Stimulated activated CD8-positive, alpha-beta memory T cell treated with anti-CD3 and anti-CD28 coated beads, Interleukin-15, amount 100 ng/mL, for 4 hours (primary cell): ENCODE data around the gene SLC12A8.
"Not testable (repeated sequence)": the region's sequence is repeated elsewhere in the genome, so short reads cannot be mapped to it uniquely, and the experiment has no call there.

Experiments
- DNase-seq, 2 donors: peaks; one replicate each; pipeline ENCODE4 v3.0.0-alpha.2; 2020; ENCODE audit warnings: low read depth in 2 of 2

Gene SLC12A8

GRCh38 chr3:125110016-125110875 is 102.3 kb downstream of the SLC12A8 start:
- DNase-seq = no peak

GRCh38 chr3:125109536-125109925 is 103.0 kb downstream of the SLC12A8 start:
- DNase-seq = no peak

GRCh38 chr3:125108833-125109535 is 103.6 kb downstream of the SLC12A8 start:
- no peak for DNase-seq

GRCh38 chr3:125107861-125108567 is 104.5 kb downstream of the SLC12A8 start:
- no peak for DNase-seq

- DNase-seq = no peak
These were observed 105.2 kb downstream of the SLC12A8 start for GRCh38 chr3:125107363-125107762.

- no peak for DNase-seq
These were observed 107.4 kb downstream of the SLC12A8 start for GRCh38 chr3:125105116-125105515.

- no peak for DNase-seq
These were observed 107.9 kb downstream of the SLC12A8 start for GRCh38 chr3:125104639-125105038.

- DNase-seq = no peak
These were observed 109.1 kb downstream of the SLC12A8 start for GRCh38 chr3:125103406-125103805.

- DNase-seq = no peak
These were observed 110.1 kb downstream of the SLC12A8 start for GRCh38 chr3:125102470-125102869.

GRCh38 chr3:125098611-125099291 is 113.8 kb downstream of the SLC12A8 start:
- DNase-seq = no peak

GRCh38 chr3:125090649-125091048 is 121.9 kb downstream of the SLC12A8 start:
- no peak for DNase-seq

- DNase-seq = no peak
These were observed 124.7 kb downstream of the SLC12A8 start for GRCh38 chr3:125087768-125088391.

- no peak for DNase-seq
These were observed 127.4 kb downstream of the SLC12A8 start for GRCh38 chr3:125085166-125085565.

- DNase-seq = no peak
These were observed 128.8 kb downstream of the SLC12A8 start for GRCh38 chr3:125083776-125084175.

GRCh38 chr3:125082339-125082738 is 130.2 kb downstream of the SLC12A8 start:
- not testable (repeated sequence) for DNase-seq

GRCh38 chr3:125080077-125080476 is 132.5 kb downstream of the SLC12A8 start:
- DNase-seq = no peak

GRCh38 chr3:125079675-125080045 is 132.9 kb downstream of the SLC12A8 start:
- DNase-seq = no peak

- DNase-seq = no peak
These were observed 133.4 kb downstream of the SLC12A8 start for GRCh38 chr3:125078951-125079674.

- no peak for DNase-seq
These were observed 134.7 kb downstream of the SLC12A8 start for GRCh38 chr3:125077864-125078263.

GRCh38 chr3:125076464-125076863 is 136.1 kb downstream of the SLC12A8 start:
- no peak for DNase-seq

- no peak for DNase-seq
These were observed 136.8 kb downstream of the SLC12A8 start for GRCh38 chr3:125075738-125076137.
